HuH-7.5 (cell line): ENCODE measurements around the gene SLC39A11.
"Not testable (repeated sequence)": the region's sequence is repeated elsewhere in the genome, so short reads cannot be mapped to it uniquely, and the experiment has no call there.

Experiments
- DNase-seq: peaks from one replicate; pipeline ENCODE4 v3.0.0; 2011; ENCODE audit warnings: low spot score

Gene SLC39A11, protein sequence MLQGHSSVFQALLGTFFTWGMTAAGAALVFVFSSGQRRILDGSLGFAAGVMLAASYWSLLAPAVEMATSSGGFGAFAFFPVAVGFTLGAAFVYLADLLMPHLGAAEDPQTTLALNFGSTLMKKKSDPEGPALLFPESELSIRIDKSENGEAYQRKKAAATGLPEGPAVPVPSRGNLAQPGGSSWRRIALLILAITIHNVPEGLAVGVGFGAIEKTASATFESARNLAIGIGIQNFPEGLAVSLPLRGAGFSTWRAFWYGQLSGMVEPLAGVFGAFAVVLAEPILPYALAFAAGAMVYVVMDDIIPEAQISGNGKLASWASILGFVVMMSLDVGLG

DNA sequence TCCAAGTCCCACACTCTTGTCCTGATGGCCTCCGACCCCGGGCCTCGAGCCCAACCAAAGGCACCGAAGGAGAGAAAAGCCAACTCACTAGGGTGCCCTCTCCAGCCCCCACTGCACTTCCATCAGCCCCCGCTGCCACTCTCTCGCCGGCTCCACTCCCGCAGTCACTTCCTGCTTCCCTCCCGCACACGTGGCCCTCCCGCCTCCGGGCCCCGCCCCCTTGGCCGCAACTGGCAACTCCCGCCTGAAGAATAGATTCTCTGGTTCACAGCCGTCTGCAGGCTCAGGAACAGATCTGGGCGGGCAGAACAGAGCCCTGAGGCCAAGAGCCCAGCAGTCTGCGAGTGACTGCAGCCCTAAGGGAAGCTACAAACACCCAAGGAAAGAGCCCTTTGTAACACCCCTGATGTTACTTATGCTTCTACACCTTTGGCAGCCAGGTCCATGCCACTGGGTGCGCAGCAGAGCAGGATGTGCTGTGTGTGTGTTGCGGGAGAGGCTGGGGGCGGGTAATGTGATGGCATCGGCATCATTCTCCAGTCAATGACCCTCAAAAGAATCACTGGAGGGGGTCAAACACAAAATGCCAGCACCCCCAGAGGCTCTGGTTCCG is at the start of gene SLC39A11:
SLC39A11 (minus strand) TSS at position 166 of the 613 bp plus-strand sequence. CDS start 3,924 bp downstream, outside the sequence.
- DNase-seq = peak; percentile 72

DNA sequence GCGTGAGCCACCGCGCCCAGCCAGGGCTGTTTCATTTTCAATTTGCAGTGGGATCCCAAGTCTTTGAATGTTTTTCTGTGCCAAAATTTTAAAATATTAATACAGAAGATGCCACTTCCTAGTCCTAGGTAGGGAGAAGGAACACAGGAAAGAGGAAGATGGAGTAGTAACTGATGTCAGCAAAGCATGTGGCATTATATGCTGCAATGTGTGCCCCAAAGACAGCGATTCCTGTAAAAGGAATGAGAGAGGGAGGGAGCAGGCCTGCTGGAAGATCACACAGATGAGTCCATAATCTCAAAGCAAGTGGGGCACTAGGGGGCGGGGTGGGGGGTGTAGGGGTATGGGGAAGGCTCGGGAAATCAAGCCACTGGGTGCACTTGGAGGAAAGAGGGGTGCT is 48.9 kb upstream of the SLC39A11 start:
- DNase-seq = no peak

DNA sequence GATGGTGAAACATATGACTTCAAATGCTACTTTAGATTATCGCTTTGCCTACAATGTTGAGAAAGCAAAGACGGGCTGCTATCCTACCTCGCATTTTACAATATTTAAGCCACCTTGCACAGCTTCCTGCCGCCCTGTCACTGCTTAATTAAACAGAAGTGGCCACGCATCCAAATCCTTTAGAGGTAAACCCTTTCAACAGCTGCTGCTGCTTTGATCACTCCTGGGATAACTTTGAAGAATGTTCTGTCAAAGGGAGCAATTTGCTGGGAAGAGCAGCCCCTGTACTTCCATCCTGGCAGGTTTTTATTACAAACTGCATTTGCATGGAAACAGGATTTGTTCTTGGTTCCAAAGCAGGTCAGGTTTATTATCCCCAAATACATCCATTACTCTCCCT is 48.1 kb upstream of the SLC39A11 start:
- no peak for DNase-seq

DNA sequence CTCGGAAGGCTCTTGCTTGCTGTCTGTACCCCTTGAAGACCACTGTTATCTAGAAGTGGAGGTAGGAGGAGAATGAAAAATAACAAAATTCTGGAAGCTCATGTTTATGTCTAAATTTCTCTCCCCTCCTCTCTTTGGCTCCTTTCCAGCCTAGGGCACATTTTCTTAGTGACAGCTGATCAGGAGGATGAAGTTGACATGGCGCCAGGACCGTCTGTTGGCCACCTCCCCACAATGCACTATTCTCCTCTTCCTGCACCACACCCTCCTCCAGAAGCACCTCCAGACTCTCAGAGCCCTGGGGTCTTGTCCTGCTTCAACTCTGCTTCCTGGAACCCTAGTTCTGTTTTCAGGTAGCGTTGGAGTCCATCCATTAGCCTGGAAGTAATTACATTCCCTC is 46.8 kb upstream of the SLC39A11 start:
- DNase-seq = no peak

DNA sequence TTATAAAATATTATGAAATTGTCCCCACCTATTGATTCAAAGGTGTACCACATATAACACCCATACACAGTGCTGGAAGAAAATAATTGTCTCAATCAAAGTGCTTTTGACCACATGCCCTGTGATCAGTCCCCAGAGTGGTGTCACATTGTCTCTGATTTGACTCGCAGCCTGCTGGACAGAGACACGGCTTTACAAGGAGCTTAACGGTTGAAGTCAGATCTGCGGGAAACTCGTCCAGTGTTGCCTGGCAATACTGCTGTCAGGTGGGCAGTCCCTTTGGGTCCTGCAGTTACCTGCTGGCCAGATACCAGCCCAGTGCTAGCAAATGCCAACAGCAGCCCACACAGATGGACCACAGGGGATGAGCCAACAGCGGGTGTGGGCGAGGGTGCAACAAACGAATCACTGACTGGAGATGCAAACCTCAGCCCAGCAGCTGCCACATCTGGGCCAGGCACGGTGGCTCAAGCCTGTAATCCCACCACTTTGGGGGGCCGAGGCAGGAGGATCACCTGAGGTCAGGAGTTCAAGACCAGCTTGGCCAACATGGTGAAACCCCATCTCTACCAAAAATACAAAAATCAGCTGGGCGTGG is 46.2 kb upstream of the SLC39A11 start:
- DNase-seq = no peak

DNA sequence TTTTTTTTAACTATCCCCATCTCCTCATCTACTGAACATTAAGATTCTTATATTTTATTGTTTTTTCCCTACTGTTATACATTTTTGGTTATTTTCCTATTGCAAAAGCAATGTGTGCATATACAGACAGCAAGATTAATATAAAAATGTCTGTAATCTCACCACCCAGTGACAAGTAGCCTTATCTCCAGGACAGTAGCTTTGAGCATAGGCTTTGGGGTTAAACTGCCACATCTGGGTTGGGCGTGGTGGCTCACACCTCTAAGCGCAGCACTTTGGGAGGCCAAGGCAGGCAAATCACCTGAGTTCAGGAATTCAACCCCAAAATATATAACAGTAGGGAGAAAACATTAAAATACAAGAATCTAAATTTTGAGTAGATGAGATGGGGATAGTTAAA is 44.9 kb upstream of the SLC39A11 start:
- DNase-seq = no peak

DNA sequence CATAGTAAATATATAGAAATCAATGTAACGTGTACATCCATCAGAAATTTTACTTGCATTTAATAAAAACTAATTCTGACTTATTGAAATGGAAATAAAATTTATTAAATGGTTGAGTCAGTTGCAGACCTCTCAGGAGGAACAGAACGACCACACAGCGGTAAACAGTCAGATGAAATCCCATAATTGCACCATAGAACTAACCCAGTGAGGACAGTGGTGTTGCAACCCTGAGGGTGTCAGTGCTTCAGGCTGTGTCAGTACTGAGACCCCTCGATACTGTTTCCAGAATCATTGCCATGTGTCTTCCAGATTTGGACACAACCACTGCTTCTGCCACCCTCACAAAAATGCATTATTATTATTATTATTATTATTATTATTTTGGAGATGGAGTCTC is 43.3 kb upstream of the SLC39A11 start:
- DNase-seq = no peak

DNA sequence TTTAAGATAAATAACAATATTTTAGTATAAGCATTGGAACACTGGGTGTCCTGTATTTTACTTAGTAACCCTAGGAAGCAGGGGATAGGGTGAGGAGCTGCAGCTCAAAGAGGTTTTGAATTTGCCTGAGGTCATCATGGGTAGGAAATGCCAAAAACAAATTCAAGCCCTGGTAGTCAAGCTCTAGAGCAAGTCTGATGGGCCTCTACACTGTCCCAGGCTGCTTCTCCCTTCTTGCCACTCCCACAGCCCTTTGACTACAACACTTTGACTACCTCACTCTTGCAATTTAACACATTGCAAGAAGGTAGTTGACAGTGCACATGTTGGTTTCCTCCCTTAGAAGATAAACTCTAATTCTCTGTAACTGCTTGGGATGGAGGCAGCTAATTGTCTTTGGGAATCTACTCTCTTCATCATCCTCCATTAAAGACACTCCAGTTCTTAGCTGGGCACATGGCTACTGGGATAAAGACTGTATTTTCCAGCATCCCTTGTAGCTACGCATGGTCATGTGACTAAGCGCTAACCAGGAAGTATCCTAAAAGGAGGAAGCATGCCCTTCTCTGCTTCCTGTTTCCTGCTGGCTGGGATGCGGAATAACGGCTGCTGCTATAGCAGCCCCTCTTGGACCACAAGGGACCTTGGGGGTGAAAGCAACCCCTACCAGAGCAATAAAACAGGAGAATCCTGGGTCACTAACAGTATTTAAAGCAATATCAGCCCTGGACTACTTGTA is 41.6 kb upstream of the SLC39A11 start:
- DNase-seq = no peak

DNA sequence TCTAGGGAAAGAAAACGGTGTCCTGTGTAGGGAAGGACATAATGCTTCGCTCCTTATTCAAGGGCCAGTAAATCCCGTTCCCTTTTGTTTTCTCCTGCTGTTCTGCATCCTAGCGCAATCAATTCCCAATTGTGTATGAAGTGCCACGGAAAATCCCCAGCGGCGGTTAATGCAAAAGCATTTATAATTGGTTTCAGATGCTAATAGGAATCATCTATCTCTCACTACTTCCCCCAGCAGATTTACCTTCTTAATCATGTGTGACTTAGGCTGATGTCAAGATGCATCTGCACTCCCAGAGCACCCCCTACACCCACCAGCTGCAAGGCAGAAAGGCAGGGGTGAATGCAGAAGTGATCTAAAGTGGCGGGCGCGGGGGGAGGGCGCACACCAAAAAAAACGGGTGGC is 39.6 kb upstream of the SLC39A11 start:
- no peak for DNase-seq

DNA sequence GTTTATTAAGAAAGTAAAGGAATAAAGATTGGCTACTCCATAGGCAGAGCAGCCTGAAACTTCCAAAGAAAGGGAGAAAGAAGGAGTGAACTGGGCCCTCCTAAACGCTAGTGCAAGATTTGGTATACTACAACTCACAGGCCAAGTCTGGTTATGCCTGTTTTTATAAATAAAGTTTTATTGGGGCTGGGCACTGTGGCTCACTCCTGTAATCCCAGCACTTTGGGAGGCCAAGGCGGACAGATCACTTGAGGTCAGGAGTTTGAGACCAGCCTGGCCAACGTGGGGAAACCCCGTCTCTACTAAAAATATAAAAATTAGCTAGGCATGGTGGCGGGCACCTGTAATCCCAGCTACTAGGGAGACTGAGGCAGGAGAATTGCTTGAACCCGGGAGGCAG is 39.0 kb upstream of the SLC39A11 start:
- not testable (repeated sequence) for DNase-seq

DNA sequence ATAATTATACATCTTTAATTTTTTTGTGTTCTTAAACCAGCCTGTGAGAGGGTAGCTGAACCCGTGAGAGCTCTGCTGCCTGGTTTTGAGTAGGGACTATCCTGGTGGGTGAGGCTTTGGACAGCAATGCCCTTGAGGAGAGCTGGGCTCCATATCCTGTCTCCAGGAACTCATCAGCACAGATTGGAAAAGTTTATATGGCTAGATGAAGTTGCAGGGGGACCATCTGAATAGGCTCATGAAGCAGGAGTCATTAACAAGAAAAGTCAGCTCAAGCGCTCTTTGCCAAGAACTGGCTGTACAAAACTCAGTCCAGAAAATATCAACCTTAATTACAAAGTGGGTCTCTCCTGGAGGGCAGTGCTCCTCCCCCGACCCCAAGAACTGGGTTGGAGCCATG is 38.5 kb upstream of the SLC39A11 start:
- no peak for DNase-seq

DNA sequence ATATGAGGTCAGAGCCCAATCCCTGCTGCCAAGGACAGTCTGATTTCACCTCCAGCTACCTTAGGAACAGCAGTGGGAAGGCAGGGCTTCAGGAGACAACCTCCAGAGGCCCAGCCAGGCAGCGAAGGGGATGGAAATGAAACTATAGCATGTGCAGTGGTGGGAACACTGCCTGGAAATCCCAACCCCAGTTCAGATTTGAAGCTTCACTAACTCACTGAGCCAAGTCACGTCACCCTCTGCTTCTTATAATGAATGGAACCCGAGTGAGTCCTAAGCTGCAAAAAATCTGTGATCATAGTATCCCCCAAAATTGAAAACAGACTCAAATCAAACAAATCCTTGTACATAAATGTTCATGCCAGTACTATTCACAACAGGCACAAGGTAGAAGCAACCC is 36.0 kb upstream of the SLC39A11 start:
- DNase-seq = no peak

DNA sequence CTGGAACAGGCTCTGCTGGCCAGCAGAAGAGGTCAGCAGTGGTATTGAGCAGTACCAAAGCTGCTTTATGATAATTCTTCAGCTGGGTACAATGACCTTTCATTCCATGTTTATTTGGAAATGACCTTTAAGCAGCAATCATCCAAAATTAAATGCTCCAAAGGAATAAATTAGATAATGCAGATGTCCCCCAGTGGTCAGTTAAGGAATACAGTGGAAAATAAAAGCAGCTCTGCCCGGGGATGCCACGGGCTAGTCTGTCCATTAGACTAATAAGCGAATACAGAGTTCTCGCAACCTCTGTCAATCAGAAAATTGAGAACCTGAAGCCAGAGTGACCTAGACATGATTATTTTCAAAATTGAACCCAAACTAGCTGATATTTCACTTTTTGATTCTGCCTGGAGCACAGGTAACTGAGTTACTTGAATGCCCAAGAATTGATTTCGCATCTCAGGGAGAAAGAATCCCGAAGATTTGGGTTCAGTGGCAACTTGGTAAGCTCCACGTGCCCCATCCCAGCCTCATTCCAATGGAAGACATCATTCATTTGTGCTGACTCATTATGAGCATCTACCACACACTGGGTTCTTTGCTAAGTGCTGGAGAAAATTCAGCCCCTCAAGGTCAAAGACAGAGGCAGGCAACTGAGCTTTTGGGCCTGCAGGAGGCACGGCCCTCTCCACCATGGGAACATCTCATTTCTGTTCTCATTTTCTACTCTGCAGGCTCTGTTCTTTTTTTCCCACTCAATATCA is 34.4 kb upstream of the SLC39A11 start:
- no peak for DNase-seq

DNA sequence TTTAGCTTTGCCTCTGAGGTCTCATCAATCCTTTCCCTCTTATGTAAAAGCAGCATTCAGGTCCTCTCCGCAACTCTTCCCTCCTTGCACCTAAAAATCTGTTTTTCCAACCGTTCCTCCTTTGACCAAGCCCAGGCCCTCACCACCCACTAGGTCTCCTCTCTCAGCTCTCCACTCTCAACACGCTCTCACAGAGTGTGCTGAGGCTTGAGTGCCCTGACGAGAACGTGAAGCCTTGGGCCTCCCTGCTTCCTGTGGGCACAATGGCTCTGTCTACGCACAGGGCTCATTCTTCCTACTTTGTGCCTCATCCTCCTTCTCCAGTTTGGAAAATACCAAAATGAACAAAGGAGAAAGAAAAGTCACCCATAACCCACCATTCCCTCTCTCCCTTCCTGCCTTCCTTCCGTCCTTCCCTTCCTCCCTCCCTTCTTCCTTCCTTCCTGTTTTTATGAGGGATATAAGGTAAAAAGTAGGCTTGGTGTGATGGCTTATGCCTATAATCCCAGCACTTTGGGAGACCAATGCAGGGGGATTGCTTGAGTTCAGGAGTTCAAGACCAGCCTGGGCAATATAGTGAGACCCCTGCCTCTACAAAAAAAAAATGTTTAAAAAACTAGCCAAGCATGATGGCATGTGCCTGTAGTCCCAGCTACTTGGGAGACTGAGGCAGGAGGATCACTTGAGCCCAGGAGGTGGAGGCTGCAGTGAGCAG is 31.3 kb upstream of the SLC39A11 start:
- no peak for DNase-seq

DNA sequence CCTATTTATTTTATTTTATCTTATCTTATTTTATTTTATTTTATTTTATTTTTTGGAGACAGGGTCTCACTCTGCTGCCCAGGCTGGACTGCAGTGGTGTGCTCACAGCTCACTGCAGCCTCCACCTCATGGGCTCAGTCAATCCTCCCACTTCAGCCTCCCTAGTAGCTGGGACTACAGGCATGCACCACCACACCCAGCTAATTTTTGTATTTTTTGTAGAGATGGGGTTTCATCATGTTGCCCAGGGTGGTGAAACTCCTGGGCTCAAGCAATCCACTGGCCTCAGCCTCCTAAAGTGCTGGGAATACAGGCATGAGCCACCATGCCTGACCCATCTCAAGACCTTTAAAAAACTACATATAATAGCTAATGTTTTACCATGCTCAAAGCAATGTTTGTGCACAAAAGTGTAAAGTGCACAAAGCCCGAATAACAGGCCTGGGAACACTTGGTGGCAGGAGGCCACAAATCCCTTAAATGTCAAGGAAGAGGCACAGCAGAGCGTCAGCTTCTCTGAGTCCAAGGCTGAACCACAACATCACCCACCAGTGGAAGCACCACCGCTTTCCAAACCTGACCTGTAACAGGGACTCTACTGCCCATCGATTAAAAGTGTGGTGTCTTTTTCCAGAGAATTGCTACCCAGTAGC is 30.6 kb upstream of the SLC39A11 start:
- no peak for DNase-seq

DNA sequence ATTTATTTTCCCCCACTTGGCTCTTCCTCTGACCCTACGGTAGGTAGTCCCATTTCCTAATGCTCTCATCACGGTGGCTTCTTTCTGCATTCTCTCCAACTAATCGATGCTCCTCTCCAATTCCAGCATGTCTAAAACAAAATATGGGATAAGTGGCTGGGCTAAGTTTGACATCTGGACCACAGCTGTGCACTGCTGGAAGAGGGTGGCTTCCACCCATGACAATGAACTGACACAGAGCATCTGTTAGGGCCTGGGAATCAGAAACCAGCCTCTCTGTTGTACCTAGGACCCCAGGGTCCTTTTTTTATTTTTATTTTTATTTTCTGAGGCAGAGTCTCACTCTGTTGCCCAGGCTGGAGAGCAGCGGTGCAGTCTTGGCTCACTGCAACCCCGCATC is 29.0 kb upstream of the SLC39A11 start:
- DNase-seq = no peak

DNA sequence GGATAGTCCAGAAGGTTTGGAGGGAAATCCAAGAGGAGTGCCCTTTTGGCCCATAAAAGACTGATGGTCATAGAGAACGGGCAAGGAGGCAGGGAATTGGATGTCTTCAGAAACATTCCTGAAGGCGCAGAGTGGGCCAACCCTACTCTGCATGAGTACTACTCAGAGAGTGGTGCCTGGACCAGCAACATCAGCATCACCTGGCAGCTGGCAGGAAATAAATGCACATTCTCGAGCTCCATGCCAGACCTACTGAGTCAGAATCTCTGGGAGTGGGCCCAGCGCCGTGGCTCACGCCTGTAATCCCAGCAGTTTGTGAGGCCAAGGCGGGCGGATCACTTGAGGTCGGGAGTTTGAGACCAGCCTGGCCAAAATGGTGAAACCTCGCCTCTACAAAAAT is 27.1 kb upstream of the SLC39A11 start:
- no peak for DNase-seq

DNA sequence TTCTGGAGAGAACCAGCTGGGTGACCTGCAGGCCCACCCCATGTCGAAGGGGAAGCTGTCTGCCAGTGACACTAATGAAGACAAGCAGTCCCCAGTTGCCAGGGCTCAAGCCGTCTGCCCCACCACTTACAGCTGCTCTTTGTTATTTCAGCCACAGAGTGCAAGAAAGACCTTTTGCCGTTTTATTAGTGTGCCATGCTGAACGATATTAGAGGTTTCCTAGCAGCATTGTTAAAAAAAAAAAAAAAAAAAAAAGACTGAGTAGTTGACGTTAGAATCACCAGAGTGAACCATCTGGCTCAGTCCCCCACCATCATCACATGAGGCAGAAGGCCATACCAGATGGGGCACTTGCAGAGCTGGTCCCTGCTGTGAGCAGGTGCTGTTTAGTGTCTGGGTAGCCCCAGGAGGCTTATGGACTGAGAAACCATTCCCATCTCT is 26.5 kb upstream of the SLC39A11 start:
- DNase-seq = no peak

DNA sequence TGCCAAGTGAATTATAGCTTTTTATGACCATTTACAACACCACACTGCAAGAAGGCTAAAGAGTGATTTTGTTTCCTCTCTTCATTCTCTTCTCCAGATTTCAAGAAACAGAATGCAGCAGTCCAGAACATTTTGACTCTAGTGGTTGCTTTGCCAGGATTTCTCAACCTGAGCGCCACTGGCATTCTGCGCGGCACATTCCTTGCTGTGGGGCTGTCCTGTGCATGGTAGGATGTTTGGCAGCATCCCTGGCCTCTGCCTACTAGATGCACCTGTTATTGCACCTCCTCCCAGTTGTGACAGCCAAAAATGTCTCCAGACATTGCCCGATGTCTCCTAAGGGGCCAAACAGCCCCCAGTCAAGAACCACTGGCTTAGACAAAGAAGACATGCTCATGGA is 25.7 kb upstream of the SLC39A11 start:
- DNase-seq = no peak

DNA sequence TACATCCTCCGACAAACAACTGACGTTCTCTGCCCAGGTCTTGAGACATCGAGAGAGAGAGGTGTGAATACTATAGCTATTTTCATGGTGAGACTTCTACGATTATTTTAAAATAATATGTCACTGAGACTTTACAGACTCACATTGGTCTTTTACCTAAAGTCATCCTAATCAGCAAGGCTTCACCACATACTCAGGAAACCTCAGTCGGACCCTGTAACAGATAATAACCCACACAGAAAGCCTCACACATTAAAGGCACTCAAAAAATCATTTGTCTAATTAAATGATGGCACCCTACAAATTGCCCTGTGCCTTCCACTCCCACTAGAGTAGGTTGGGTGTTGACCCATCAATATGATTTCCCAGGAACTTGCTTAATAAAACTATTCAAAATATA is 19.8 kb upstream of the SLC39A11 start:
- no peak for DNase-seq

DNA sequence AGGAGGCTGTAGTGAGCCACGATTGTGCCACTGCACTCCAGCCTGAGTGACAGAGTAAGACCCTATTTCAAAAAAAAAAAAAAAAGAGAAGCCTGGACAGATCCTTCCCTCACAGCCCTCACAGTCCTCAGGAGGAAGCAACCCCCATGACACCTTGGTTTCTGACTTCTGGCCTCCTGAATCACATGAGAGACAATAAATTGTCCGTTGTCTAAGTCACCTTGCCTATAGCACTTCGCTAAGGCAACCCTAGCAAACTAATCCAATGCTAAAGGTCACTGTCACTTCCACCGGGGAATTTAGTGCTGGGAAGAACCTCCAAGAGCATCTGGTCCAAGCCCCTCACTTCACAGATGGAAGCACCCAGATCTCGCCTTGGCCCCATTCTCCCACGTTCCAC is 18.9 kb upstream of the SLC39A11 start:
- DNase-seq = no peak
